ENCODE data around the gene DMD. TPM values are rescaled to one million over a fixed set of nuclear protein-coding genes. Genes with fewer than 3 reads are reported as not detected.

The DMD gene
- total RNA-seq, 1 experiment from 2014 or later, result 25.3 TPM

- H3K4me3 ChIP-seq, result no peak overlapping the region
- CTCF ChIA-PET, result no interaction called here
- TF ChIP-seq CTCF (conservative IDR thresholded peaks at IDR 0.05), result no peak
- no peak for TF ChIP-seq EZH2 (IDR thresholded peaks at IDR 0.05; ENCODE audit: low read depth)
- no peaks in the 10 kb centered on the region for H3K36me3 ChIP-seq (ENCODE audit: low read depth)
- no peaks in the 10 kb centered on the region for H3K4me1 ChIP-seq (replicated peaks; ENCODE audit: insufficient read depth)
- no peaks in the 10 kb centered on the region for H3F3A ChIP-seq (ENCODE audit: insufficient read depth, low read depth)
- DNase-seq, result no peak
- no peak overlapping the region for H3K4me2 ChIP-seq
- no TSS peak for BruUV-seq (replicated peaks)
- no peaks in the 10 kb centered on the region for H3K9me2 ChIP-seq (ENCODE audit: insufficient read depth)
- no peaks in the 10 kb centered on the region for H3K79me2 ChIP-seq (ENCODE audit: low read depth)
- no peak overlapping the region for H3K27ac ChIP-seq
- H3K9me3 ChIP-seq (ENCODE audit: insufficient read depth, low read depth), result no peaks in the 10 kb centered on the region
- H3K27me3 ChIP-seq (ENCODE audit: insufficient read depth, low read depth), result no peaks in the 10 kb centered on the region
- intact Hi-C loops (cut with micrococcal nuclease; ENCODE audit: unreplicated experiment), result no loop called here
- no peak overlapping the region for H2AFZ ChIP-seq
- H4K20me1 ChIP-seq (ENCODE audit: insufficient read depth), result no peaks in the 10 kb centered on the region
- POLR2A ChIA-PET (ENCODE audit: unreplicated experiment), result no interaction called here
Measured at GRCh38 chrX:31522760-31523159, 1688.6 kb downstream of the DMD start.

- intact Hi-C loops (cut with micrococcal nuclease; ENCODE audit: unreplicated experiment), result no loop called here
- Histone ChIP-seq H3K36me3 (ENCODE audit: low read depth) (no peaks in the 10 kb centered on the region), H4K20me1 (ENCODE audit: insufficient read depth) (no peaks in the 10 kb centered on the region), H3K9me3 (ENCODE audit: insufficient read depth, low read depth) (no peaks in the 10 kb centered on the region), H3K79me2 (ENCODE audit: low read depth) (no peaks in the 10 kb centered on the region), H3K4me3 (no peak overlapping the region), H3K9me2 (ENCODE audit: insufficient read depth) (no peaks in the 10 kb centered on the region), H3K27ac (no peak overlapping the region), H3K27me3 (ENCODE audit: insufficient read depth, low read depth) (no peaks in the 10 kb centered on the region), H2AFZ (no peak overlapping the region), H3K4me1 (replicated peaks; ENCODE audit: insufficient read depth) (no peaks in the 10 kb centered on the region), H3K4me2 (no peak overlapping the region), H3F3A (ENCODE audit: insufficient read depth, low read depth) (no peaks in the 10 kb centered on the region)
- no peak for DNase-seq
- ChIA-PET CTCF (no interaction called here), POLR2A (ENCODE audit: unreplicated experiment) (no interaction called here)
- no peak for TF ChIP-seq EZH2 (IDR thresholded peaks at IDR 0.05; ENCODE audit: low read depth)
- no peak for TF ChIP-seq CTCF (conservative IDR thresholded peaks at IDR 0.05)
- BruUV-seq (replicated peaks), result no TSS peak
Measured at GRCh38 chrX:31521941-31522340, 1689.4 kb downstream of the DMD start.

GRCh38 chrX:31516527-31516926 is 1694.8 kb downstream of the DMD start:
- intact Hi-C loops (cut with micrococcal nuclease; ENCODE audit: unreplicated experiment), result no loop called here
- Histone ChIP-seq H3K4me1 (replicated peaks; ENCODE audit: insufficient read depth) (no peaks in the 10 kb centered on the region), H4K20me1 (ENCODE audit: insufficient read depth) (no peaks in the 10 kb centered on the region), H3K9me2 (ENCODE audit: insufficient read depth) (no peaks in the 10 kb centered on the region; the same call in 1 of the 2 replicates), H3K9me3 (ENCODE audit: insufficient read depth, low read depth) (no peaks in the 10 kb centered on the region), H3K36me3 (ENCODE audit: low read depth) (no peaks in the 10 kb centered on the region), H3K27me3 (ENCODE audit: insufficient read depth, low read depth) (no peaks in the 10 kb centered on the region), H3K27ac (no peak overlapping the region), H3K79me2 (ENCODE audit: low read depth) (no peaks in the 10 kb centered on the region), H3F3A (ENCODE audit: insufficient read depth, low read depth) (no peaks in the 10 kb centered on the region), H2AFZ (no peak overlapping the region), H3K4me3 (no peak overlapping the region), H3K4me2 (no peak overlapping the region)
- CTCF ChIA-PET, result no interaction called here
- POLR2A ChIA-PET (ENCODE audit: unreplicated experiment), result no interaction called here
- TF ChIP-seq CTCF (conservative IDR thresholded peaks at IDR 0.05) (no peak), EZH2 (IDR thresholded peaks at IDR 0.05; ENCODE audit: low read depth) (no peak)
- no peak for DNase-seq
- BruUV-seq (replicated peaks), result no TSS peak
